Measurements from ENCODE around the gene TBXA2R.

TBXA2R gene

DNA sequence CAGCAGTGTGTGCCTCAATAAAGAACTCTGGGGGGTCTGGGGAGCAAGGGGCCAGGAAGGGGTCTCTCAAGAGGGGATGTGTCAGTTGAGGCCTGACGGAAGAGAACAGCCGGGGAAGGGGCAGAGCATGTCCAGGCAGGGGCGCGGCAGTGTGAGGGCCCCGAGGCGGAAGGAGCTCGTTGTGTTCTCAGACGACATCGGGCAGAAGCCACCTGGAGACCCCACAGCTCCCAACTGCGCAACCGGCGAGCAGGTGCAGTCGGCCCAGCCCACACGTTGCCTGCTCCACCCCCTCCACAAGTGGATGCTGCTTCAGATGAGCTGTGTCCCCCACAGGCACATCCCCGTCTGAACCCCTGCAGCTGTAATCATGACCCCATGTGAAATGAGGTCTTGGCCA, 15.0 kb upstream of the TBXA2R start:
- DNase-seq (ENCODE audit: insufficient read length, low spot score) = no peak
- TF ChIP-seq SPI1 (IDR thresholded peaks at IDR 0.05; ENCODE audit: low read depth, low read length) = no peak
- no peak for TF ChIP-seq TAF1 (IDR thresholded peaks at IDR 0.05; ENCODE audit: low read depth, low read length)
- no peak for TF ChIP-seq POLR2A (IDR thresholded peaks at IDR 0.05; ENCODE audit: low read depth, low read length)
- TF ChIP-seq PAX5 (IDR thresholded peaks at IDR 0.05; ENCODE audit: insufficient read depth, low read length, severe bottlenecking) = no peak
- TF ChIP-seq POLR2AphosphoS5 (IDR thresholded peaks at IDR 0.05; ENCODE audit: low read depth, low read length) = no peak
- TF ChIP-seq POU2F2 (IDR thresholded peaks at IDR 0.05; ENCODE audit: low read depth, low read length) = no peak
- FAIRE-seq = no peak

DNA sequence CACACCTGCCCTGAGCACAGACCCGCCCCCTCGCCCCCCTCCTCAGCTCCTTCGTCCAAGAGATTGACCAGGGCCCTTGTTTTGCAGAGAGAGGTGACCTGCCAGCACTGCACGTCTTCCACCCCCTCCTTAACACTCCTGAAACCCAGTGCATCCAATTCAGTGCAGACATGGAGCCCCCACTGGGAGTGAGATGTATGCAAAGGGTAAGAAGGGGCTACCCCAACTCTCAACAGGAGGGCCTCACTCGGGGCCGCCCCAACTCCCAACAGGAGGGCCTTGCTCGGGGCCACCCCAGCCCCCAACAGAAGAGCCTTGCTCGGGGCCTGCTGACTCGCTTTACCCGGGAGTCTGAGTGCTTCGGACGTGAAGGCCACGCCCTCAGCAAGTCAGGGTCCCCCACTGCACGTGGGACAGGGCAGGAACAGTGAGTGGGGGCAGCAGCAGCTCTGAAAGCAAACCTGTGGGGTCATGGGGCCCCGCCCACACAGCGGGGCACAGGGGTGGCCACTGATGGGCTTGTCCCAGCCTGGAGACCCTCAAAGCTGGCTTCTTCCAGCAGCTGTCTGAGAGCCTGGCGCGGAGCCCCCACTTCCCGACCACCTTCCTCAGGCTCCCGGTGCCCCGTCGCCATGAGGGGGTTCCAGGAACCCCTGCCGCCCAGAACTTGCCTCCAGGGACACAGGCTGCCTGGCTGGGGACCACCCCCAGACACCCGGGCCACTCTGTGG, 14.3 kb upstream of the TBXA2R start:
- DNase-seq (ENCODE audit: insufficient read length, low spot score) (no peak), FAIRE-seq (no peak)
- no peak for TF ChIP-seq SPI1 (IDR thresholded peaks at IDR 0.05; ENCODE audit: low read depth, low read length)
- no peak for TF ChIP-seq PAX5 (IDR thresholded peaks at IDR 0.05; ENCODE audit: insufficient read depth, low read length, severe bottlenecking)
- TF ChIP-seq TAF1 (IDR thresholded peaks at IDR 0.05; ENCODE audit: low read depth, low read length) = no peak
- TF ChIP-seq POLR2AphosphoS5 (IDR thresholded peaks at IDR 0.05; ENCODE audit: low read depth, low read length) = no peak
- TF ChIP-seq POLR2A (IDR thresholded peaks at IDR 0.05; ENCODE audit: low read depth, low read length) = no peak
- no peak for TF ChIP-seq POU2F2 (IDR thresholded peaks at IDR 0.05; ENCODE audit: low read depth, low read length)

DNA sequence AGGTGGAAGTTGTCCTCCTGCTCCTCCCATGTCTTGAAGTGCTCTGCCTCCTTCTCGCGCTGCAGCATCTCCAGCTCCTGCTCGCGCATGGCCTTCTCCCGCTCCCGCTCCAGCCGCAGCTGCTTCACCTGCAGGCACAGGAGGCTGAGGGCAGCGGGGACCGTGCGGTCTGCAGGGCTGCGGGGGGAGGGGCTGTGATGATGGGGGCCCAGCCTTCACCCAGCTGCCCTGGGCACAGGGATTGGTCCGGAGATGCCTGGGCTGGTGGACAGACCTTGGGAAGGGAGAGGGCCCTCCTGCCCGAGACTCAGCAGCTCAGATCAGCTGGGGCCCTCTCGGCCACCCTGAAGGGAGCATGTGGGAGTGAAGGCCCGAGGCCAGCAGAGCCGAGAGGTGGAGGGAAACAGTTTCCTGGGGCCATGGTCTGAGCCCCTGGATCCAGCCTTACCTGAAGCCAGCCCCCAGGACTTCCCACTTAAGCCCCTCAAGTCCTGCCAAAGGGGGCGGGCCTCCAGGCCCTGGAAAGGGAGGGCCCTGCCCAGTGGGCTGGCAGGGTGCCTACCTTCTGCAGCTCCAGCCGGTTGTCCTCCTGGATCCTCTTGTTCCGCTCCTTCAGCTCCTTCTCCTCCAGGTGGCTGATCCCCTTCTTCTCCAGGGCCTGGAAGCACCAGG, 13.6 kb upstream of the TBXA2R start:
- TF ChIP-seq POU2F2 (IDR thresholded peaks at IDR 0.05; ENCODE audit: low read depth, low read length) = no peak
- no peak for TF ChIP-seq TAF1 (IDR thresholded peaks at IDR 0.05; ENCODE audit: low read depth, low read length)
- TF ChIP-seq POLR2AphosphoS5 (IDR thresholded peaks at IDR 0.05; ENCODE audit: low read depth, low read length) = no peak
- TF ChIP-seq PAX5 (IDR thresholded peaks at IDR 0.05; ENCODE audit: insufficient read depth, low read length, severe bottlenecking) = no peak
- TF ChIP-seq SPI1 (IDR thresholded peaks at IDR 0.05; ENCODE audit: low read depth, low read length) = no peak
- TF ChIP-seq POLR2A (IDR thresholded peaks at IDR 0.05; ENCODE audit: low read depth, low read length) = no peak; the same call in 1 of the 2 replicates
- no peak for FAIRE-seq
- DNase-seq (ENCODE audit: insufficient read length, low spot score) = no peak

DNA sequence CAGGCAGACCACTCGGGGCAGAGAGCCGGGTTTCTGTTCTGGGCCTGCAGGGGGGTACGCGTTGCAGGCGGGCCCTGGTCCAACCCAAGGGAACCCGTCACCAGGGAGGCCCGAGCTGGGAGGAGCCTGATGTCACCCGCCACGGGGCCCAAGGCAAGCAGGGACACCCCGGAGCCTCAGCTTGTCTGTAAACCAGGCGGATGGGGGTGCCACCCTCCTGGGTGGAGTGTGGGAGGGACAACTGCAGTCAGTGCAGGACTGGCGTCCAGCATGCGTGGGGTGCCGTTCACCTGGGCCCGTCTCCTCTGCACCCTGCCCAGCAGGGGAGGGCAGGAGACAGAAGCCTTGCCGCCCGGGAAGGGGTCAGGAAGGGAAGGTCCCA, 12.9 kb upstream of the TBXA2R start:
- no peak for TF ChIP-seq PAX5 (IDR thresholded peaks at IDR 0.05; ENCODE audit: insufficient read depth, low read length, severe bottlenecking)
- TF ChIP-seq POLR2A (IDR thresholded peaks at IDR 0.05; ENCODE audit: low read depth, low read length) = no peak
- no peak for TF ChIP-seq POLR2AphosphoS5 (IDR thresholded peaks at IDR 0.05; ENCODE audit: low read depth, low read length)
- TF ChIP-seq POU2F2 (IDR thresholded peaks at IDR 0.05; ENCODE audit: low read depth, low read length) = no peak
- no peak for TF ChIP-seq SPI1 (IDR thresholded peaks at IDR 0.05; ENCODE audit: low read depth, low read length)
- no peak for TF ChIP-seq TAF1 (IDR thresholded peaks at IDR 0.05; ENCODE audit: low read depth, low read length)
- no peak for DNase-seq (ENCODE audit: insufficient read length, low spot score)
- no peak for FAIRE-seq

DNA sequence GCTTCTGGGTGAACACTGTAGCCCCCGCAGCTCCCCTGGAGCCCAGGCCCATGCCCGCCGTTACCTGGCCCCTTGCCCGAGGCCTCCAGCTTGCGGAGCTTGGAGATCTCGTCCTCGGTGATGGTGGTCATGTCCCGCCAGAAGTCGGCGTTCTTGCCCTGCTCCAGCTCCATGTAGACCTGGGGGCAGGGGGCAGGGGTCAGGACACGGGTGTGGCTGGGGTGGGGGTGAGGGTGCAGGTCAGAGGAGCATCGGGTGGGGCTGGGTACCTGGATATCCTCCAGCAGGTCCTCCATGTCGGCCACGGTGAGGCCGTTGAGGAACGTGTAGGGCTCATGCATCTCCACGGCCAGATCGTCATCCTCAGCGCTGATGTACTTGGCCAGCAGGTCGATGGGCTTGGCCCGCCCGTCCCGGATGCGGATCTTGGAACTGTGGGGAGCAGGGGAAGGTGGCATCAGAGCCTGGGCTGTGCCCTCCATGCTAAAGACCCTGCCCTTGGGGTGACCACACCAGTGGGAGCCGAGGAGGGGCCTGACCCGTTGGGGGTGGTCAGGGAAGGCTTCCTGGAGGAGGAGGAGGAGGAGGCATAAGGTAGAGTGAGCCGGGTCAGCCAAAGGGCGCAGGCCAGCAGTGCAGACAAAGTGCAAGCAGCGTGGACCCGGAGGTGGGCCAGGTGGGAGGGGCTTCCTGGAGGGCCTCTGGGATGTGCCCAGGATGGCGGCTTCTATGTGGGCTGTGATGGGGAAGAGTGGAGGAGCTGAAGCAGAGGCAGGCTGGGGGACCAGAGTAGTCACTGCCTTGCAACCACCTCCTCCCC, 12.3 kb upstream of the TBXA2R start:
- FAIRE-seq (no peak), DNase-seq (ENCODE audit: insufficient read length, low spot score) (no peak)
- TF ChIP-seq SPI1 (IDR thresholded peaks at IDR 0.05; ENCODE audit: low read depth, low read length) (no peak), PAX5 (IDR thresholded peaks at IDR 0.05; ENCODE audit: insufficient read depth, low read length, severe bottlenecking) (no peak), POLR2AphosphoS5 (IDR thresholded peaks at IDR 0.05; ENCODE audit: low read depth, low read length) (no peak), POLR2A (IDR thresholded peaks at IDR 0.05; ENCODE audit: low read depth, low read length) (no peak), POU2F2 (IDR thresholded peaks at IDR 0.05; ENCODE audit: low read depth, low read length) (no peak), TAF1 (IDR thresholded peaks at IDR 0.05; ENCODE audit: low read depth, low read length) (no peak)

DNA sequence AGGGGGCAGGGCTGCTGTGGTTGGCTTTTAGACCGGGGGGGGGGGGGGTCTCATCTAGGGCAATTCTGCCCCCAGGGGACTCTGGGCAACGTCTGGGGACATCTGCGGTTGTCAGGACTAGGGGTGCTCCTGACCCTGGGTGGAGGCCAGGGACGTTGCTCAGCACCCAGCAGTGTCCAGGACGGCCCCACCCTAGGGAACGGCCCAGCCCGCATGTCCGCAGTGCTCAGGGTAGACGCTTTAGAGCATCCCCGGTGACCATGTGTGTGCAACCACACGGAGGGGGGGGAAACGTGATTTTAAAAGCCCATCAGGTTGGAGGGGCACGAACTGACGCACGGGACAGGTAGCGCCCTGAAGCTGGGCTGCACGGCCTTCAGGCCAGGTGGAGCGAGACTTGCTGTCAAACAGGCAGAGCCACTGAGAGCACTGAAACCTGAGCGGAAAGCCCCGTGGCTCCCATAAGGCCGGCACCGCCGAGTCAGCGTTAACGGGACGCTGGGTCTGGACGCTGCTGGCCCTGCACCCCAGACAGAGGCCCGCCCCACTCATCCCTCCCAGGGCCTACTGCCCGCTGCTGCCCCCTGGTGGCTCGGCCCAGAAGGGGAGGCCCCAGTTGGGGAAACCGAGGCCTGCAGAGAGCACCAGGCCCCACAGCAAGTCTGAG, 11.6 kb upstream of the TBXA2R start:
- no peak for TF ChIP-seq POLR2A (IDR thresholded peaks at IDR 0.05; ENCODE audit: low read depth, low read length)
- TF ChIP-seq POU2F2 (IDR thresholded peaks at IDR 0.05; ENCODE audit: low read depth, low read length) = no peak
- TF ChIP-seq POLR2AphosphoS5 (IDR thresholded peaks at IDR 0.05; ENCODE audit: low read depth, low read length) = no peak
- no peak for TF ChIP-seq TAF1 (IDR thresholded peaks at IDR 0.05; ENCODE audit: low read depth, low read length)
- no peak for TF ChIP-seq PAX5 (IDR thresholded peaks at IDR 0.05; ENCODE audit: insufficient read depth, low read length, severe bottlenecking)
- TF ChIP-seq SPI1 (IDR thresholded peaks at IDR 0.05; ENCODE audit: low read depth, low read length) = no peak
- DNase-seq (ENCODE audit: insufficient read length, low spot score) (peak; percentile 99), FAIRE-seq (peak; percentile 76)

DNA sequence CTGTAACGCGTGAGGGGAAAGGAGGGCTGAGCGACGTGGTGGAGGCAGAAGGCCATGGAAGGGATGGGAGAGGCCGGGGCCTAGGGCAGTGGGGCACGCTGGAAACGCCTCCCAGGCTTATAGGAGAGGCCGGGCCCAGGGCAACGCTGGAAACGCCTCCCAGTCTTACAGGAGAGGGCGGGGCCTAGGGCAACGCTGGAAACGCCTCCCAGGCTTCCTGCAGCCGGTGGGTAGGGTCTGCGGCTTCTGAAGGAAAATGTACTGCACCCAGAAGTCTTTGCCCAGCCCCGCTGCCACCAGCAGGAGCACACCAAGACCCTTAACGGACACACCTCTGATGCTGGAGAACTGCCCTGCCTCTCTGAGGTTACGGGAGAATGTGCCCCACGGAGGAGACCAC, 10.8 kb upstream of the TBXA2R start:
- DNase-seq (ENCODE audit: insufficient read length, low spot score) = no peak
- no peak for TF ChIP-seq POLR2A (IDR thresholded peaks at IDR 0.05; ENCODE audit: low read depth, low read length)
- TF ChIP-seq TAF1 (IDR thresholded peaks at IDR 0.05; ENCODE audit: low read depth, low read length) = no peak
- TF ChIP-seq PAX5 (IDR thresholded peaks at IDR 0.05; ENCODE audit: insufficient read depth, low read length, severe bottlenecking) = no peak
- no peak for TF ChIP-seq SPI1 (IDR thresholded peaks at IDR 0.05; ENCODE audit: low read depth, low read length)
- no peak for TF ChIP-seq POLR2AphosphoS5 (IDR thresholded peaks at IDR 0.05; ENCODE audit: low read depth, low read length)
- no peak for TF ChIP-seq POU2F2 (IDR thresholded peaks at IDR 0.05; ENCODE audit: low read depth, low read length)
- FAIRE-seq = no peak

DNA sequence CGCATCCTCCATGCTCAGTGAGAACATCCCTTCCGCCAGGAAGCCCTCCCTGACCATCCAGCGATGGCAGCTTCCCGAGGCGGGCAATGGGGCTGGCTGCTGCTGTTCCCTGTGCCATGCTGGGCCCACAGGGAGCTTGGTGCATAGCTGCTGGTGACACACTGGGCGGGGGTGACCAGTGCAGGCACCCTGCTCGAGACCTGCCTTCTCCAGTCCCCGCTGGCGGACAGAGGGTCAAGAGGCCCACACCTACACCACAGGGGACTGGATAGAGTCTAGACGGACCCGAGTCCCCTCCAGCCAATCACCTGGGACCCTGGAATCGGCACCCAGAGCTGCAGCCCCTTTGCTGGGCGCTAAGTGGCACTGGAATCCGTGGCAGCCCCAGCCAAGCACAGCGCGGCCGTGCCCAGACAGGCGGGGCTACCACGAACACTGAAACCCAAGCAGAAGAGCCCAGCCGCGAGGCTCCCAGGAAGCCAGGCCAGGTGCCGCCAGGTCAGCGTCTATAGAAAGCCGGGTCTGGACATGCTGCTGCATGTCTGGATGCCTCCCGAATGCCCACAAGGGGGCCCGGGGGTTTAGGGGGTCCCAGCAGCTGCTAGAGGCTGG, 9.0 kb upstream of the TBXA2R start:
- no peak for DNase-seq (ENCODE audit: insufficient read length, low spot score)
- FAIRE-seq = no peak
- TF ChIP-seq SPI1 (IDR thresholded peaks at IDR 0.05; ENCODE audit: low read depth, low read length) (no peak), PAX5 (IDR thresholded peaks at IDR 0.05; ENCODE audit: insufficient read depth, low read length, severe bottlenecking) (no peak), POLR2A (IDR thresholded peaks at IDR 0.05; ENCODE audit: low read depth, low read length) (no peak), POLR2AphosphoS5 (IDR thresholded peaks at IDR 0.05; ENCODE audit: low read depth, low read length) (no peak), POU2F2 (IDR thresholded peaks at IDR 0.05; ENCODE audit: low read depth, low read length) (no peak), TAF1 (IDR thresholded peaks at IDR 0.05; ENCODE audit: low read depth, low read length) (no peak)
